Measurements from ENCODE around the gene SMYD4. TPM values are rescaled to one million over a fixed set of nuclear protein-coding genes. Genes with fewer than 3 reads are reported as not detected.
A peak's percentile ranks its signal among the peaks of the same experiment; 100 is the strongest.

Gene SMYD4
- total and polyA plus RNA-seq, 10 donors = 3.8 to 28.1 (median 20.5) TPM

GRCh38 chr17:1735418-1735817 lies 94.3 kb downstream of the SMYD4 start:
- Histone ChIP-seq H3K4me1 (peaks cover 14 to 81% (median 61%) of the 10 kb centered on the region in 6 donors), H3K27ac (peak overlapping the region in 6 of 8 donors; percentile 56 to 80 (median 71)), H3K27me3 (replicated peaks in 1 of 7) (no peaks in the 10 kb centered on the region), H3K4me3 (no peak overlapping the region), H3K9me3 (no peaks in the 10 kb centered on the region), H3K36me3 (peaks cover 2 to 82% (median 37%) of the 10 kb centered on the region in 6 donors)
- TF ChIP-seq CTCF (IDR thresholded peaks at IDR 0.05 in 8 of 11, conservative IDR thresholded peaks at IDR 0.05 in 3 of 11) (no peak), POLR2AphosphoS5 (IDR thresholded peaks at IDR 0.05) (no peak), POLR2A (IDR thresholded peaks at IDR 0.05) (no peak)
- DNase-seq = no peak
- intact Hi-C loops (cut with DNase I; ENCODE audit: low total_unique reads) = no loop called here
- 94 to 100% (median 97%) methylated on average over 5 to 10 of the region's 10 CpGs for WGBS, 5 donors

- no peak overlapping the region for H3K4me3 ChIP-seq
- TF ChIP-seq POLR2AphosphoS5 (IDR thresholded peaks at IDR 0.05) (peak; percentile 13 to 76 (median 63)), POLR2A (IDR thresholded peaks at IDR 0.05) (no peak)
- H3K36me3 ChIP-seq = peaks cover 2 to 99% (median 44%) of the 10 kb centered on the region in 6 donors
- WGBS, 5 donors = 90 to 95% (median 94%) methylated on average over 24 to 38 of the region's 38 CpGs
- peak; percentile 81 for DNase-seq
- intact Hi-C loops (cut with DNase I; ENCODE audit: low total_unique reads) = no loop called here
- peaks cover 14 to 97% (median 76%) of the 10 kb centered on the region in 6 donors for H3K4me1 ChIP-seq
- no peaks in the 10 kb centered on the region for H3K27me3 ChIP-seq (replicated peaks in 1 of 7)
- no peaks in the 10 kb centered on the region for H3K9me3 ChIP-seq
- peak overlapping the region in 4 of 8 donors; percentile 35 to 77 (median 66) for H3K27ac ChIP-seq
Measured at GRCh38 chr17:1733759-1734158, 95.9 kb downstream of the SMYD4 start.

GRCh38 chr17:1732833-1733321 lies 96.8 kb downstream of the SMYD4 start:
- peak in 1 of 3 donors; percentile 65 for TF ChIP-seq POLR2AphosphoS5 (IDR thresholded peaks at IDR 0.05)
- TF ChIP-seq CTCF (IDR thresholded peaks at IDR 0.05 in 8 of 11, conservative IDR thresholded peaks at IDR 0.05 in 3 of 11) = no peak
- H3K36me3 ChIP-seq = peaks cover 2 to 100% (median 48%) of the 10 kb centered on the region in 6 donors
- H3K9me3 ChIP-seq = no peaks in the 10 kb centered on the region
- intact Hi-C loops (cut with DNase I; ENCODE audit: low total_unique reads) = no loop called here
- H3K27ac ChIP-seq = peak overlapping the region in 5 of 8 donors; percentile 20 to 77 (median 55)
- no peaks in the 10 kb centered on the region for H3K27me3 ChIP-seq (replicated peaks in 1 of 7)
- WGBS, 5 donors = 49 to 68% (median 64%) methylated on average over 11 of the region's 11 CpGs
- DNase-seq = no peak
- H3K4me1 ChIP-seq = peaks cover 12 to 99% (median 81%) of the 10 kb centered on the region in 6 donors
- H3K4me3 ChIP-seq = no peak overlapping the region

GRCh38 chr17:1732241-1732832 lies 97.4 kb downstream of the SMYD4 start:
- DNase-seq = no peak
- Histone ChIP-seq H3K9me3 (no peaks in the 10 kb centered on the region), H3K27me3 (replicated peaks in 1 of 7) (no peaks in the 10 kb centered on the region), H3K27ac (peak overlapping the region in 5 of 8 donors; percentile 20 to 77 (median 55)), H3K36me3 (peaks cover 2 to 100% (median 50%) of the 10 kb centered on the region in 6 donors), H3K4me1 (peaks cover 12 to 99% (median 81%) of the 10 kb centered on the region in 6 donors), H3K4me3 (no peak overlapping the region)
- WGBS, 5 donors = 87 to 95% (median 91%) methylated on average over 11 to 22 of the region's 22 CpGs
- intact Hi-C loops (cut with DNase I; ENCODE audit: low total_unique reads) = no loop called here
- peak in 1 of 3 donors; percentile 34 for TF ChIP-seq POLR2AphosphoS5 (IDR thresholded peaks at IDR 0.05)
- TF ChIP-seq CTCF (IDR thresholded peaks at IDR 0.05 in 8 of 11, conservative IDR thresholded peaks at IDR 0.05 in 3 of 11) = no peak
- TF ChIP-seq POLR2A (IDR thresholded peaks at IDR 0.05) = no peak

Measured in spleen (tissue), 11 donors.